ENCODE results near the gene AK4.

Gene AK4

GRCh38 chr1:65278376-65279069 lies 130.5 kb downstream of the AK4 start:
- DNase-seq (ENCODE audit: low read depth), result no peak

DNA sequence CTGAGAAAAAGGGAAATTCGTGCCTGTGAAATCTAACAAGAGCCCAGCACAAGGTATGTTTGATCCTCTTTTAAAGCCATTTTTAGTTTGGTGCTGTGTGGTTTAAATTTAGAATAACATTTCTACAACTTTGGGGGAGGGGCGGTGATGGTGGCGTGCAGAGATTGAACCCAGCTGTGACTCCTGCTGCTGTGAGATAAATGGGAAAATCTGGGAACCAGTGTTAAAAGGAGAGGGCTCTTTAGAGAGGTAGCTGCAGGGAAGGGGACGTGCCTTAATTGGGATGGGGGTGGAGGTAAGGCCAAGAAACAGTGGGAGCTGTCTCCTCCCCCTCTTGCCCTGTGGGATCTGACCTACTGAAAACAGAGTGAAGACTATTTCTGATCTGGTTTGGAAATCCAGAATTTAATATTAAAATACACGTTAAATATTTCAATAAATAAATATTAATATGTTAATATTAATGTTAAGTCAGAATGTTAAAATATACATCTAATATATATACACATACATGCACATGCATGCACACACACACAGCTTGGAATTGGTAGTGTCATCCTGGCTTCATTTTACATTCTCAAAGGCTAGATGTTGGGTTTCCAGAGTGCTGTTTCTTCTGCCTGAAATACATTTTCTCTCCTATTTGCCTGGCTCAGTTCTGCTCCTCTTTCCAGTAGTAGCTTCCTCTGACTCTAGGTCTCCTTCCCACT lies 131.2 kb downstream of the AK4 start:
- DNase-seq (ENCODE audit: low read depth), result no peak

Measured in activated T-helper 9 cell treated with anti-CD3 and anti-CD28 coated beads, Interleukin-2, amount 50 U/mL, for 16 hours (primary cell).